HK-2 (cell line): ENCODE measurements around the gene TP73.

ENCODE experiments used
- DNase-seq: peaks from one replicate; pipeline ENCODE4 v3.0.0-alpha.2; 2018; ENCODE audit not compliant: unreplicated experiment

Gene TP73

GRCh38 chr1:3688356-3689137, 36.2 kb downstream of the TP73 start:
- no peak for DNase-seq

- DNase-seq = no peak
Observed at GRCh38 chr1:3689138-3689750, 36.9 kb downstream of the TP73 start.

GRCh38 chr1:3690282-3691065, 38.2 kb downstream of the TP73 start:
- DNase-seq = no peak

- no peak for DNase-seq
Observed at GRCh38 chr1:3691421-3692204, 39.3 kb downstream of the TP73 start.

- no peak for DNase-seq
Observed at GRCh38 chr1:3692598-3692997, 40.3 kb downstream of the TP73 start.

- no peak for DNase-seq
Observed at GRCh38 chr1:3693321-3693720, 41.0 kb downstream of the TP73 start.

- DNase-seq = peak; percentile 65
Observed at GRCh38 chr1:3695326-3696217, 43.3 kb downstream of the TP73 start.

GRCh38 chr1:3696689-3697088, 44.4 kb downstream of the TP73 start:
- DNase-seq = no peak

- no peak for DNase-seq
Observed at GRCh38 chr1:3697104-3697503, 44.8 kb downstream of the TP73 start.

GRCh38 chr1:3697810-3698209, 45.5 kb downstream of the TP73 start:
- DNase-seq = no peak

- no peak for DNase-seq
Observed at GRCh38 chr1:3698660-3699408, 46.5 kb downstream of the TP73 start.

GRCh38 chr1:3699596-3699995, 47.3 kb downstream of the TP73 start:
- no peak for DNase-seq

- DNase-seq = no peak
Observed at GRCh38 chr1:3700631-3701030, 48.3 kb downstream of the TP73 start.

GRCh38 chr1:3702528-3702927, 50.2 kb downstream of the TP73 start:
- DNase-seq = no peak

GRCh38 chr1:3702990-3703728, 50.8 kb downstream of the TP73 start:
- DNase-seq = no peak

GRCh38 chr1:3703786-3704371, 51.6 kb downstream of the TP73 start:
- DNase-seq = no peak

GRCh38 chr1:3705341-3705950, 53.1 kb downstream of the TP73 start:
- DNase-seq = no peak

GRCh38 chr1:3706651-3707297, 54.5 kb downstream of the TP73 start:
- DNase-seq = no peak
